WTC11 (cell line): ENCODE data around the gene SLIT3.

Experiments
- ELF4 ChIP-seq: sonication (generic); formaldehyde crosslinking; IDR thresholded peaks from 2 replicates; pipeline ENCODE4 v1.8.1; 2022; ENCODE audit warnings: low read depth, mild to moderate bottlenecking, moderate library complexity, missing genetic modification reagents
- JUN ChIP-seq: sonication (generic); formaldehyde crosslinking; IDR thresholded peaks from 2 replicates; pipeline ENCODE4 v1.8.0; 2023; ENCODE audit warnings: mild to moderate bottlenecking, missing genetic modification reagents
- TEAD1 ChIP-seq: sonication (generic); formaldehyde crosslinking; IDR thresholded peaks from 2 replicates; pipeline ENCODE4 v1.8.0; 2022; ENCODE audit warnings: mild to moderate bottlenecking, missing genetic modification reagents
- TF ChIP-seq, protein P1 (sequence below): sonication (generic); formaldehyde crosslinking; IDR thresholded peaks from 2 replicates; pipeline ENCODE4 v1.8.1; 2022; ENCODE audit warnings: low read depth, mild to moderate bottlenecking, moderate library complexity, missing genetic modification reagents, borderline replicate concordance
- TF ChIP-seq, protein P2 (sequence below): fragments of 200-600 bp; IDR thresholded peaks from 2 replicates; pipeline ENCODE4 v1.8.0; 2022; ENCODE audit warnings: antibody characterized with exemption
- TF ChIP-seq, protein P3 (sequence below): sonication (generic); formaldehyde crosslinking; IDR thresholded peaks from 2 replicates; pipeline ENCODE4 v1.8.1; 2022; ENCODE audit warnings: missing genetic modification reagents, borderline replicate concordance

DNA sequence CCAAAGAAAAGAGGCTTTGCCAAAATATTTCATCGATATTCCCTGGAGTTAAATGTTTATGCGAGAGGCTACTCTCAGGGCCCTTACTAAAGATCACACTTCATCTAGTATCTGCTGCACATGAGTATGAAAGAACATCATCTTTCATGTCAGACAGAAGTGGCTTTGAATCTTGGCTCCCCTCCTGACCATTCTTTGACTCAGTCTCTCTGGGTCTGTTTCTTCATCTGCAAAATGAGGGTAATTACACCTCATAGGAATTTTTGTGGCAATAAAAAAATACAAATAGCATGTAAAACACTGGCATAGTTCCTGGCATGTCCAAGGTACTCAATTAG lies 58.1 kb downstream of the SLIT3 start:
- TF ChIP-seq ELF4: no peak
- TF ChIP-seq, protein P1, sequence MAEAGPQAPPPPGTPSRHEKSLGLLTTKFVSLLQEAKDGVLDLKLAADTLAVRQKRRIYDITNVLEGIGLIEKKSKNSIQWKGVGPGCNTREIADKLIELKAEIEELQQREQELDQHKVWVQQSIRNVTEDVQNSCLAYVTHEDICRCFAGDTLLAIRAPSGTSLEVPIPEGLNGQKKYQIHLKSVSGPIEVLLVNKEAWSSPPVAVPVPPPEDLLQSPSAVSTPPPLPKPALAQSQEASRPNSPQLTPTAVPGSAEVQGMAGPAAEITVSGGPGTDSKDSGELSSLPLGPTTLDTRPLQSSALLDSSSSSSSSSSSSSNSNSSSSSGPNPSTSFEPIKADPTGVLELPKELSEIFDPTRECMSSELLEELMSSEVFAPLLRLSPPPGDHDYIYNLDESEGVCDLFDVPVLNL (CRISPR knock-in tag): no peak
- TF ChIP-seq, protein P2, sequence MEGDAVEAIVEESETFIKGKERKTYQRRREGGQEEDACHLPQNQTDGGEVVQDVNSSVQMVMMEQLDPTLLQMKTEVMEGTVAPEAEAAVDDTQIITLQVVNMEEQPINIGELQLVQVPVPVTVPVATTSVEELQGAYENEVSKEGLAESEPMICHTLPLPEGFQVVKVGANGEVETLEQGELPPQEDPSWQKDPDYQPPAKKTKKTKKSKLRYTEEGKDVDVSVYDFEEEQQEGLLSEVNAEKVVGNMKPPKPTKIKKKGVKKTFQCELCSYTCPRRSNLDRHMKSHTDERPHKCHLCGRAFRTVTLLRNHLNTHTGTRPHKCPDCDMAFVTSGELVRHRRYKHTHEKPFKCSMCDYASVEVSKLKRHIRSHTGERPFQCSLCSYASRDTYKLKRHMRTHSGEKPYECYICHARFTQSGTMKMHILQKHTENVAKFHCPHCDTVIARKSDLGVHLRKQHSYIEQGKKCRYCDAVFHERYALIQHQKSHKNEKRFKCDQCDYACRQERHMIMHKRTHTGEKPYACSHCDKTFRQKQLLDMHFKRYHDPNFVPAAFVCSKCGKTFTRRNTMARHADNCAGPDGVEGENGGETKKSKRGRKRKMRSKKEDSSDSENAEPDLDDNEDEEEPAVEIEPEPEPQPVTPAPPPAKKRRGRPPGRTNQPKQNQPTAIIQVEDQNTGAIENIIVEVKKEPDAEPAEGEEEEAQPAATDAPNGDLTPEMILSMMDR: no peak
- TF ChIP-seq, protein P3, sequence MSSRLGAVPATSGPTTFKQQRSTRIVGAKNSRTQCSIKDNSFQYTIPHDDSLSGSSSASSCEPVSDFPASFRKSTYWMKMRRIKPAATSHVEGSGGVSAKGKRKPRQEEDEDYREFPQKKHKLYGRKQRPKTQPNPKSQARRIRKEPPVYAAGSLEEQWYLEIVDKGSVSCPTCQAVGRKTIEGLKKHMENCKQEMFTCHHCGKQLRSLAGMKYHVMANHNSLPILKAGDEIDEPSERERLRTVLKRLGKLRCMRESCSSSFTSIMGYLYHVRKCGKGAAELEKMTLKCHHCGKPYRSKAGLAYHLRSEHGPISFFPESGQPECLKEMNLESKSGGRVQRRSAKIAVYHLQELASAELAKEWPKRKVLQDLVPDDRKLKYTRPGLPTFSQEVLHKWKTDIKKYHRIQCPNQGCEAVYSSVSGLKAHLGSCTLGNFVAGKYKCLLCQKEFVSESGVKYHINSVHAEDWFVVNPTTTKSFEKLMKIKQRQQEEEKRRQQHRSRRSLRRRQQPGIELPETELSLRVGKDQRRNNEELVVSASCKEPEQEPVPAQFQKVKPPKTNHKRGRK (CRISPR knock-in tag): no peak
- TF ChIP-seq TEAD1 (CRISPR knock-in tag): no peak
- TF ChIP-seq JUN (CRISPR knock-in tag): no peak
